ENCODE measurements around the gene DNHD1.

DNA sequence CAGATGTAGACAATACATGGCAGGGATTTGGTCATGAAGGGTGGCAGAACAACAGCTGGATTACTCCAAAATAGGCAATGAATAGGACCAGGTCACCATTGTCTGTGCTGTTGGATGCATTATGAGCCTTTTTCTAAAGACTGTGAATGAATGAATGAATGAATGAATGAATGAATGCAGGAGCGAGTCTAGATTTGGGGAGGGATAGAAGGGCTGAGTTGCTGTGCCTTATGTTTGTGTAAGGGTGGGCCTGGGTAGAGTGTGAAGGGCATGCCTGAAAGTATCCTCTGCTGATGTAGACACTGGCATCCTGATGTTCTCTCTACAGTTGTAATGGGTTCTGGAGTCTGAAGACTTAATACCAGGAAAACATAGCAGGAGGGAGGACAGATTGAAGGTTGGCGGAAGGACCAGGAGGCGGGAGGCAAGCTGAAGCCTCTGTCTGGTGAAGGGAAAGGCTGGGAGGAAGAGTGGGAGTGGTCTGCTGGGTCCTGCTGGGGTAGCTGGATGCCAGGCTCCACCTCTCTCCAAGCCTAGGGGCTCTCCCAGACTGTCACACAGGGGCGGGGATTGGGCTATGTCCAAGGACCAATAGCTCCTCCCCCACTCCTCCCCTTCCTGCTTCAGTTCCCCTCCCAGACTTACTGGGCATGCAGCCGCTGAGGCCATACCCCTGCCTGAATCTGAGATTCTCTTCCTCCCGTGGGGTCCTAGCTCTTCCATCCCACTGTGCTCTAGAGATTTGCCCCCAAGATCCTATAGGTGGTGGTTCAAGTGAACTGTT lies 28.2 kb upstream of the DNHD1 start:
- TF ChIP-seq BHLHE40 (IDR thresholded peaks at IDR 0.05; ENCODE audit: borderline replicate concordance) (no peak), FOXM1 (IDR thresholded peaks at IDR 0.05; ENCODE audit: borderline replicate concordance) (no peak)

Data from HEK293T (cell line).